Adrenal gland (tissue), 5 donors: ENCODE results near the gene BBX.

ENCODE experiments used
- CTCF ChIP-seq, 6 experiments: fragments of 450-650 bp in 4 of 6; fragments of 200-600 bp in 2 of 6; sonication (generic) in 1 of 6; IDR thresholded peaks; 1 replicate in 5 of 6; 2 replicates in 1 of 6; pipeline versions ENCODE4 v1.5.1 to v1.8.0; 2016 to 2021; ENCODE audit warnings: antibody characterized with exemption in 6 of 6, mild to moderate bottlenecking in 2 of 6, moderate library complexity in 1 of 6
- POLR2A ChIP-seq, 2 donors: fragments of 450-650 bp; IDR thresholded peaks; one replicate each; pipeline ENCODE4 v1.6.1; 2017; ENCODE audit warnings: antibody characterized with exemption in 2 of 2, mild to moderate bottlenecking in 2 of 2, moderate library complexity in 1 of 2
- donor health status: DM: no; HTN: no; CAD: no.

DNA sequence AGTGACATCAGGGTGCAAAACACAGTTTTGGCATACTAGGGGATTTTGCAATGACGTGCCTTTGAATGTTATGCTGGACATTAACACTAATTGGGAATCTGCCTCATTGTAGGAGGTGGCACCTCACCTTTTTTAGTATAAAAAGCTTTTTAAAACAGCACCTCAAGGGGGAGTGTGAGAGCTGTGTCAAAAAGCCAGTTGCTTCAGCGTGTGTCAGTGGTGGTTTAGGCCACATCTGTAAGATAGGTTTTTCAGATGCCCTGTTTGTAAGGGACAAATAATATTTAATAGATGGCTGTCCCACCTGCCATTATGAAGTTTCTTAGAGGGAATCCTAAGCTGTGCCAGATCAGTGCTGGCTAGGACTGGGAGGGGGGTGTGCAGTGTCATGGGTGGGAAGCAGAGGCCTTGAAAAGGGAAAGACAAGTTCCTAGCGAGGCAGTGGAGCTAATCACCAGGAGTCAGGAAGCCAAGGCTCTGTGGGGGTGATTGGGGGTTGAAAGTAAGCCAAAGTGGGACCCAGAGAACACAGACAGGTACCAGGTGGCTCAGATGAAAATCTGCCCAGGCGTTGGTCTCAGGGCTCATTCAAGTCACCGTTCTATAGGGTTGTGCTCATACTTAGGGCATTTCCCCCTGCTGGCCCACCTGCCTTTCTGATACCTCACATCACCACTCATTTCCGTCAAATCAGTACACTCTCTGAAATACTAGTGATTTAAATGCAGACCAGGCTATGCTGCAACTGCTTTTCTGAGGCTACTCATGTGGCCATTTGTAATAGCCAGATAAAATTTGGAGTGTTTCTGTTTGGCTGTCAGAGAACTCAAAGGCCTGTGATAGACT is 120.5 kb downstream of the BBX start:
- no peak for TF ChIP-seq POLR2A (IDR thresholded peaks at IDR 0.05)
- TF ChIP-seq CTCF (IDR thresholded peaks at IDR 0.05), result peak in 4 of 6 experiments; percentile 12 to 29 (median 15)
